ENCODE measurements around the gene TMEM176B. TPM values are rescaled to one million over a fixed set of nuclear protein-coding genes. Genes with fewer than 3 reads are reported as not detected.
"Not testable (repeated sequence)": the region's sequence is repeated elsewhere in the genome, so short reads cannot be mapped to it uniquely, and the experiment has no call there.

Gene TMEM176B
- total RNA-seq, 2 donors from 2014 or later = not detected

GRCh38 chr7:150788474-150789269, 11.5 kb downstream of the TMEM176B start:
- Mint-ChIP-seq H3K27me3 (no peaks in the 10 kb centered on the region), H3K4me1 (no peaks in the 10 kb centered on the region), H3K27ac (no peak overlapping the region), H3K36me3 (ENCODE audit: low read depth) (no peaks in the 10 kb centered on the region), H3K9me3 (no peaks in the 10 kb centered on the region), H3K4me3 (no peak overlapping the region)
- no peak for ATAC-seq (replicated peaks)

GRCh38 chr7:150787321-150788281, 12.6 kb downstream of the TMEM176B start:
- Mint-ChIP-seq H3K27me3 (no peaks in the 10 kb centered on the region), H3K27ac (no peak overlapping the region), H3K4me3 (no peak overlapping the region), H3K9me3 (no peaks in the 10 kb centered on the region), H3K36me3 (ENCODE audit: low read depth) (no peaks in the 10 kb centered on the region), H3K4me1 (no peaks in the 10 kb centered on the region)
- no peak for ATAC-seq (replicated peaks)

- H3K36me3 Mint-ChIP-seq (ENCODE audit: low read depth) = no peaks in the 10 kb centered on the region
- no peaks in the 10 kb centered on the region for H3K4me1 Mint-ChIP-seq
- ATAC-seq (replicated peaks) = no peak
- H3K27ac Mint-ChIP-seq = no peak overlapping the region
- no peak overlapping the region for H3K4me3 Mint-ChIP-seq
- no peaks in the 10 kb centered on the region for H3K9me3 Mint-ChIP-seq
- peaks cover 8% of the 10 kb centered on the region for H3K27me3 Mint-ChIP-seq
These were observed 15.2 kb downstream of the TMEM176B start for GRCh38 chr7:150784954-150785353.

- Mint-ChIP-seq H3K9me3 (no peaks in the 10 kb centered on the region), H3K27me3 (peaks cover 8% of the 10 kb centered on the region), H3K4me3 (no peak overlapping the region), H3K4me1 (no peaks in the 10 kb centered on the region), H3K27ac (no peak overlapping the region), H3K36me3 (ENCODE audit: low read depth) (no peaks in the 10 kb centered on the region)
- ATAC-seq (replicated peaks) = no peak
These were observed 15.9 kb downstream of the TMEM176B start for GRCh38 chr7:150784120-150784736.

- H3K4me3 Mint-ChIP-seq = no peak overlapping the region
- ATAC-seq (replicated peaks) = no peak
- peaks cover 8% of the 10 kb centered on the region for H3K27me3 Mint-ChIP-seq
- no peaks in the 10 kb centered on the region for H3K9me3 Mint-ChIP-seq
- H3K36me3 Mint-ChIP-seq (ENCODE audit: low read depth) = no peaks in the 10 kb centered on the region
- H3K27ac Mint-ChIP-seq = no peak overlapping the region
- peaks cover 4% of the 10 kb centered on the region for H3K4me1 Mint-ChIP-seq
These were observed 18.2 kb downstream of the TMEM176B start for GRCh38 chr7:150781961-150782360.

GRCh38 chr7:150781103-150781502, 19.1 kb downstream of the TMEM176B start:
- Mint-ChIP-seq H3K27me3 (peaks cover 8% of the 10 kb centered on the region), H3K27ac (no peak overlapping the region), H3K4me1 (peaks cover 4% of the 10 kb centered on the region), H3K9me3 (no peaks in the 10 kb centered on the region), H3K4me3 (no peak overlapping the region), H3K36me3 (ENCODE audit: low read depth) (no peaks in the 10 kb centered on the region)
- no peak for ATAC-seq (replicated peaks)

- no peak for ATAC-seq (replicated peaks)
- Mint-ChIP-seq H3K27me3 (peaks cover 8% of the 10 kb centered on the region), H3K4me1 (peaks cover 4% of the 10 kb centered on the region), H3K27ac (no peak overlapping the region), H3K4me3 (no peak overlapping the region), H3K36me3 (ENCODE audit: low read depth) (no peaks in the 10 kb centered on the region), H3K9me3 (no peaks in the 10 kb centered on the region)
These were observed 19.9 kb downstream of the TMEM176B start for GRCh38 chr7:150780292-150780691.

- Mint-ChIP-seq H3K36me3 (ENCODE audit: low read depth) (no peaks in the 10 kb centered on the region), H3K27ac (no peak overlapping the region), H3K9me3 (peaks cover 2% of the 10 kb centered on the region), H3K4me1 (peaks cover 4% of the 10 kb centered on the region), H3K27me3 (peaks cover 8% of the 10 kb centered on the region), H3K4me3 (no peak overlapping the region)
- peak; percentile 70 for ATAC-seq (replicated peaks)
These were observed 21.3 kb downstream of the TMEM176B start for GRCh38 chr7:150778738-150779301.

GRCh38 chr7:150778014-150778737, 22.0 kb downstream of the TMEM176B start:
- ATAC-seq (replicated peaks) = no peak
- Mint-ChIP-seq H3K27ac (no peak overlapping the region), H3K36me3 (ENCODE audit: low read depth) (no peaks in the 10 kb centered on the region), H3K9me3 (peaks cover 7% of the 10 kb centered on the region), H3K4me3 (no peak overlapping the region), H3K4me1 (peaks cover 4% of the 10 kb centered on the region), H3K27me3 (peaks cover 8% of the 10 kb centered on the region)

- H3K4me3 Mint-ChIP-seq; H3K36me3 Mint-ChIP-seq (ENCODE audit: low read depth); H3K4me1 Mint-ChIP-seq; H3K27ac Mint-ChIP-seq; ATAC-seq (replicated peaks); H3K27me3 Mint-ChIP-seq; H3K9me3 Mint-ChIP-seq: not testable (repeated sequence)
These were observed 26.0 kb downstream of the TMEM176B start for GRCh38 chr7:150774131-150774530.

- H3K27ac Mint-ChIP-seq = no peak overlapping the region
- no peak overlapping the region for H3K4me3 Mint-ChIP-seq
- peaks cover 7% of the 10 kb centered on the region for H3K9me3 Mint-ChIP-seq
- ATAC-seq (replicated peaks) = no peak
- no peaks in the 10 kb centered on the region for H3K36me3 Mint-ChIP-seq (ENCODE audit: low read depth)
- H3K4me1 Mint-ChIP-seq = no peaks in the 10 kb centered on the region
- no peaks in the 10 kb centered on the region for H3K27me3 Mint-ChIP-seq
These were observed 30.4 kb downstream of the TMEM176B start for GRCh38 chr7:150769768-150770167.

- Mint-ChIP-seq H3K4me1 (no peaks in the 10 kb centered on the region), H3K36me3 (ENCODE audit: low read depth) (no peaks in the 10 kb centered on the region), H3K27me3 (no peaks in the 10 kb centered on the region), H3K27ac (no peak overlapping the region), H3K4me3 (no peak overlapping the region), H3K9me3 (no peaks in the 10 kb centered on the region)
- ATAC-seq (replicated peaks) = no peak
These were observed 33.8 kb downstream of the TMEM176B start for GRCh38 chr7:150766334-150766709.

GRCh38 chr7:150759479-150759878, 40.7 kb downstream of the TMEM176B start:
- Mint-ChIP-seq H3K27ac (no peak overlapping the region), H3K4me3 (no peak overlapping the region), H3K27me3 (no peaks in the 10 kb centered on the region), H3K4me1 (peaks cover 24% of the 10 kb centered on the region), H3K9me3 (no peaks in the 10 kb centered on the region), H3K36me3 (ENCODE audit: low read depth) (peaks cover 9% of the 10 kb centered on the region)
- ATAC-seq (replicated peaks) = no peak

- Mint-ChIP-seq H3K4me1 (peaks cover 36% of the 10 kb centered on the region), H3K9me3 (no peaks in the 10 kb centered on the region), H3K4me3 (peak overlapping the region; percentile 78), H3K27ac (peak overlapping the region; percentile 96), H3K27me3 (no peaks in the 10 kb centered on the region), H3K36me3 (ENCODE audit: low read depth) (peaks cover 9% of the 10 kb centered on the region)
- no peak for ATAC-seq (replicated peaks)
These were observed 43.3 kb downstream of the TMEM176B start for GRCh38 chr7:150756858-150757257.
